SK-N-MC (cell line): ENCODE results near the gene IFIT1B.

ENCODE experiments used
- EZH2 ChIP-seq: fragments of 200-600 bp; sonication (generic); IDR thresholded peaks from one replicate; pipeline ENCODE4 v1.6.1; 2017; ENCODE audit warnings: antibody characterized with exemption
- POLR2AphosphoS5 ChIP-seq: IDR thresholded peaks from 2 replicates; pipeline ENCODE4 v1.6.1; 2012; ENCODE audit warnings: mild to moderate bottlenecking, low read depth, low read length, borderline replicate concordance

- TF ChIP-seq EZH2 (no peak), POLR2AphosphoS5 (no peak)
Measured at GRCh38 chr10:89348481-89348880, 29.4 kb upstream of the IFIT1B start.
